CD4-positive, alpha-beta T cell treated with Interleukin-6 at 100 ng/mL for 8 hours (primary cell): ENCODE results near the gene C19orf12.
A peak's percentile ranks its signal among the peaks of the same experiment; 100 is the strongest.

ENCODE experiments used
- DNase-seq: peaks from one replicate; pipeline ENCODE4 v3.0.0-alpha.2; 2020; ENCODE audit warnings: mixed read lengths, low spot score

C19orf12 gene

GRCh38 chr19:29697523-29698261, 17.4 kb downstream of the C19orf12 start:
- DNase-seq, result no peak

GRCh38 chr19:29696565-29696846, 18.6 kb downstream of the C19orf12 start:
- DNase-seq, result no peak

DNA sequence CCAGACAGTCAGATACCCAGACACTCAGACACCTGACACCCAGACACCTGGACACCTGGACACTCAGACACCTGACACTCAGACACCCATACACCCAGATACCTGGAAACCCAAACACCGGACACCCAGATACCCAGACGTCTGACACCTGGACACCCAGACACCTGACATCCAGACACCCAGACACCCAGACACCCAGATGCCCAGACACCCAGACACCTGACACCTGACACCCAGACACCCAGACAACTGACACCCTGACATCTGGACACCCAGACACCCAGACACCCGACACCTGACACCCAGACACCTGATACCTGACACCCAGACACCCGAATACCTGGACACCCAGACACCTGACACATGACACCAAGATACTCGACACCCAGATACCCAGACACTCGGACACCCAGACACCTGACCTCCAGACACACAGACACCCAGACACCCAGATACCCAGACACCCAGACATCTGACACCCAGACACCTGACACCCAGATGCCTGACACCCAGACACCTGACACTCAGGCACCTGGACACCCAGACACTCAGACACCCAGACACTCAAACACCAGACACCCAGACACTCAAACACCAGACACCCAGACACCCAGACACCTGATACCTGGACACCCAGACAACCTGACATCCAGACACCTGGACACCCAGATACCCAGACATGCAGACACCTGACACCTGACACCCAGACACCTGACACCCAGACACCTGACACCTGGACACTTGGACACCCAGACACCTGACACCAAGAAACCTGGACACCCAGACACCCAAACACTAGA, 19.1 kb downstream of the C19orf12 start:
- no peak for DNase-seq

- peak; percentile 81 for DNase-seq
Observed at GRCh38 chr19:29694669-29695627, 20.1 kb downstream of the C19orf12 start.

- no peak for DNase-seq
Observed at GRCh38 chr19:29694161-29694560, 20.9 kb downstream of the C19orf12 start.

DNA sequence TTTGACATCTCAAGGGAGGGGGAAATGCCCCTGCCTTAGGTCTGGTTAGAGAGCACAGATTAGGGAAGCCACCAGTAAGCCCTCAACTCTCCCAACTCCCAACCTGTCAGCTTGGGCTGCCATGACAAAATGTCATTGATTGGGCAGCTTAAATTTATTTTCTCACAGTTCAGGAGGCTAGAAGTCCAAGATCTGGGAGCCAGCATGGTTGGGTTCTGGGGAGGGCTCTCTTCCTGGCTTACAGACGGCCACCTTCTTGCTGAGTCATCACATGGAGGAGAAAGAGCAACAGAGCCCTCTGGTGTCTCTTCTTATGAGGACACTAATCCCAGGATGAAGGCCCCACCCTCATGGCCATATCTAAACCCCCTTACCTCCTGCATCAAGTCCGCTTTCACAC, 24.2 kb downstream of the C19orf12 start:
- peak; percentile 70 for DNase-seq

DNA sequence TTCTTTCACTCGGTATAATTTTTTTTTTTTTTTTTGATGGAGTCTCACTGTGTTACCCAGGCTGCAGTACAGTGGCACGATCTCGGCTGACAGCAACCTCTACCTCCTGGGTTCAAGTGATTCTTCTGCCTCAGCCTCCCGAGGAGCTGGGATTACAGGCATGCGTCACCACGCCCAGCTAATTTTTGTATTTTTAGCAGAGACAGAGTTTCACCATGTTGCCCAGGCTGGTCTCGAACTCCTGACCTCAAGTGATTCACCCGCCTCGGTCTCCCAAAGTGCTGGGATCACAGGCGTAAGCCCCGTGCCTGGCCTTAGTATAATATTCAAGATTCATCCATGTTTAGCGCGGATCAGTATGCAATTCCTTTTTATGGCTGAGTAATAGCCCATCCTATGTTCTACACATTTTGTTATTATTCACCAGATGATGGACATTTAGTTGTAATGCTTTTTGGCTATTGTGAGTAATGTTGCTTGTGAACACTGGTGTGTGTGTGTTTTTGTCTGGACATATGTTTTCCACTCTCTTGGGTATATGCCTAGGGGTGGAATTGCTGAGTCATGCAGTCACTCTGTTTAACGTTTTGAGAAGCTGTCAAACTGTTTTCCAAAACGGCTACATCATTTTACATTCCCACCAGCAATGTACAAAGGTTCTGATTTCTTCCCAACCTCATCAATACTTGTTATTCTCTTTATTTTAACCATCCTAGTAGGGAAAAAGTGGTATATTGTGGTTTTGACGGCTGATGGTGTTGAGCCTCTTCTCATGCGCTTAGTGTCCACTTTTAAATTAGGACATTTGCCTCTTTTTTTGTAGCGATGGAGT, 26.9 kb downstream of the C19orf12 start:
- DNase-seq, result no peak

DNA sequence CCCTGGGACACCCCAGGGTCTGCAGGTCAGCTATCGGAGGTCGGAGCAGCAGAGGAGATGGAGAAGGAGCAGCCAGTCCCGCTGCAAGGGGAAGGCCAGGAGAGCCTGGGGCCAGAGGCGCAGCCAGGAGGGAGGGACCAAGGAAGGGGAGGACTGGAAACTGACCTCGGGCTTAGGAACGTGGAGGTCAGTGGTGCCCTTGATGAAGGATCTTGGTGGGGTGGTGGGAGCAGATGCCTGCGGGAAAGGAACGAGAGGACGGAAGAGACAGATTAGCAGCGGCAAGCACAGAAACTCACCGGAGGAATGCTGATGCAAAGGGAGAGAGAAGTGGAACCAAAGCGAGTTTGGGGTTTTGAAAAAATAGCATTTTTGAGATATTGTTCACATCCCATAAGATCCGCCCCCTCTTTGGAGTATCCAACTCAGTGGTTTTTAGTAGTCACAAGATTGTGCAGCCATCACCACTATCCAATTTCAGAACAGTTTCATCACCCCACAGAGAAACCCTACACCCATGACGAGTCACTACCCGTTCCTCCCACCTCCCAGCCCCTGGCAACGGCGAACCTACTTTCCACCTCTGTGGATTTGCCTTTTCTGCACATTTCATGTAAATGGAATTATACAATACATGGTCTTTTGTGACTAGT, 27.7 kb downstream of the C19orf12 start:
- DNase-seq, result no peak

- DNase-seq, result no peak
Observed at GRCh38 chr19:29686285-29686805, 28.7 kb downstream of the C19orf12 start.

DNA sequence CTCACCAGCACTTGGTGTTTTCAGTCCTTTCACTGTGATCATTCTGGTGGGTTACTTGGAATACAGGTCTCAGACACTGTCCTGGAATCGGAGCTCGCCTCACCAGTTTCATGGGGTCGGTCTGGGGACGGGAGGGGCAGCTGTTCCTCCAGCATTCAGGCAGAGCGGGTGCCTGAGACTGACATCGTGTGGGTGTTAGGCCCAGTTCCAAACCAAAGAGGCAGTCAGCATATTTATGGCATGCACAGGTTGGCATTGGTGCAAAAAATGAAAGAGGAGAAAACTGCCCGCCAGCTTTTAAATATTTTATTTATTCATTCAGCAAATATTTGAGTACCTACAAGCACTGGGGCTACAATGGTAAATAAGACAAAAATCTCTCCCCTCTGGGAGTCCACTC, 29.7 kb downstream of the C19orf12 start:
- no peak for DNase-seq

- no peak for DNase-seq
Observed at GRCh38 chr19:29683009-29683408, 32.1 kb downstream of the C19orf12 start.

DNA sequence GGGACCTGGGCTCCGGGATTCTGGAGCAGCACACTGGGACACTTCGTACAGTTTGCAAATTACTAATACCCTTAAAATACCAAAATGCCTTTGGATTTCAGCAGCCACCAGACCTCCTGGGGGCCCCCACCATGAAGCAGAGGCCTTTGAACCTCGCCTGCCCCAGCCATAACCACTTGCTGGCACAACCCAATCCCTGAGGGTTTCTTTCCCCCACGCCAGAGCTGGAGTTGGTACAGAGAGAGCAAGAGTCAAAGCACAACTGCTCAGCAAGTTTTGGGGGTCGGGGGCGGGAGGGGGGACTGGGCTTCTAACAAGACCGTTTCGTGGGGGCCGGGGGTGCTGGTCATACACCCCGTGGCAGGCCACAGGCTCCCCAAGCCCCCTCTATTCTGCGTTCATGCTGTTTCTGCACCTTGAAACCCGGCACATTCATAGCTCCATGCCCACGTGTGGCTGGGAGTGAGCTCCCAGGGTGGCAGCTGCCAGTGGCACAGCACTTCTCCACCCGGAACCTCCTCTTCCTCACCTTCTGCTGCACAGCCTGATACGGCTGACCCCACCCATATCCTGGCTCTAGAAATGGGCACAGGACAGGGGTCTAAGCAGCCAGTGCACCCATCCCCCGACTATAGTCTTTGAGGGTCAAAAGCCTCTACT, 32.7 kb downstream of the C19orf12 start:
- DNase-seq, result no peak

GRCh38 chr19:29681422-29682235, 33.4 kb downstream of the C19orf12 start:
- DNase-seq, result no peak

DNA sequence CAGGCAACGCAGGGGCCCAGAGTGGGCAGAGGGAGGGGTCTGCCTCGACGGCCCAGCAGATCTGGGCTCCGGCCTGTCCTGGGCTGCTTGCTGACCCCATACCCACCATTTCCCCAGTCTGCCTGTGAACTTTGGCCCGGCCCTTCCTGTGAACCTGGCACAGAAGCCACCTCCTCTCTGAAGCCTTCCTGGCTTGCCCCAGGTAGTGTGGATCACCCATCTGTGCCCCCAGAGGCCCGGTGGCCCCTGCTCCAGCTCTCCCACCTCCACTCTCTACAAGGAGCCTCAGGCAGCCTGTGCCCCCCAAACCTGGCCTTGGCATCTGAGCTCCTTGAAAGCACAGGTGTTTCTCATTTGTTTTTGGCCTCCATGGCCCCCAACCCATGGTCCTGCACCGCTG, 34.1 kb downstream of the C19orf12 start:
- no peak for DNase-seq

- peak; percentile 83 for DNase-seq
Observed at GRCh38 chr19:29680447-29680846, 34.6 kb downstream of the C19orf12 start.

GRCh38 chr19:29679598-29680210, 35.4 kb downstream of the C19orf12 start:
- DNase-seq, result no peak

- no peak for DNase-seq
Observed at GRCh38 chr19:29678484-29679106, 36.5 kb downstream of the C19orf12 start.

DNA sequence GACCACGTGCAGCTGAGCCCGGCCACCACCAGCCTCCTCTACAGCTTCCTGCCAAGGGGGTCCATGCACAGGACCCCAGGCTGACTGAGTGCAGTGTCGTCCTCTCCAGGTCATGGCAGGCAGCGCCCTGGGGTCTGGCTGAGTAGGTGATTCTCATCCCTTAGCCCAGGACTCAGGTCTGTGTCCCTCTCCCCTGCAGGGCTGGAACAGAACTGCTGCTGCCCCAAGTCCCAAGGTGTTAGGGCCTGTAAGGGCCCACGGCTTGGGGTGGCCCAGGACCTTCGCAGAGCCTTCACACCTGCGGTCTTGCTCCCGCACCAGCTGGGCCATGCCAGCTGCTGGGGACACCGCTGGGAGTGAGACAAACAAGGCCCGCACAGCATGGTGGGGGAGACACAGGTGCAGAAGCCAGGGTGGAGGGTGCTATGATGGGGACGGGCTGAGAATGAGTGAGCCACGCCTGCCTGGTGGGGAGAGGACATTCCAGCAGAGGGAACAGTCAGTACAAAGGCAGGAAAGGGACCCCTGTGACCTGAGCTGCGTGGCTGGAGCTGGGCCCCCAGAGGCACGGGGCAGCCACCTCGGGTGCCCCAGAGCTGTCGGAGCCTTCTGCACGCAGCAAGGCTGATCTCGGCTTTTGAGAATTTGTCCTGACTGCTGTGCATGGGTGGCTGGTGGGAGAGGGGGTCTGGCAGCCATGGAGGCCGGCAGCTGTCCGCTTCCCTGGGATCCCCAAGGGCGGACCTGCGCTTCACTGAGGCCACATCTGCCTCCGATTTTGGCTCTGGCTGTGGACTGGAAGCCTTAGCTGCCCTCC, 37.9 kb downstream of the C19orf12 start:
- no peak for DNase-seq
